Loucy (cell line): ENCODE results near the gene PEDS1.

Source experiments
- H2AFZ ChIP-seq: fragments of 200-600 bp; sonication (generic); 2 replicates; pipeline ENCODE4 v1.6.0; 2016; ENCODE audit warnings: antibody characterized with exemption, mild to moderate bottlenecking, low read length, moderate library complexity
- H3F3A ChIP-seq: fragments of 200-600 bp; 2 replicates; pipeline ENCODE4 v1.6.0; 2016; ENCODE audit warnings: antibody characterized with exemption, low read depth, mild to moderate bottlenecking
- H3K27me3 ChIP-seq: fragments of 200-600 bp; sonication (generic); 2 replicates; pipeline ENCODE4 v1.6.1; 2014; ENCODE audit warnings: low read length, mild to moderate bottlenecking; ENCODE audit not compliant: insufficient read depth, poor library complexity, severe bottlenecking
- H3K36me3 ChIP-seq: fragments of 200-600 bp; sonication (generic); 2 replicates; pipeline ENCODE4 v1.6.1; 2016; ENCODE audit warnings: low read length; ENCODE audit not compliant: insufficient read depth
- H3K4me1 ChIP-seq: fragments of 200-600 bp; sonication (generic); 2 replicates; pipeline ENCODE4 v1.5.1; 2014; ENCODE audit warnings: low read length, mild to moderate bottlenecking; ENCODE audit not compliant: insufficient read depth, poor library complexity, severe bottlenecking
- H3K4me2 ChIP-seq: fragments of 200-600 bp; sonication (generic); 2 replicates; pipeline ENCODE4 v1.6.0; 2014; ENCODE audit warnings: antibody characterized with exemption, low read length, low read depth, mild to moderate bottlenecking; ENCODE audit not compliant: poor library complexity, severe bottlenecking
- H3K4me3 ChIP-seq: fragments of 200-600 bp; sonication (generic); 2 replicates; pipeline ENCODE4 v1.5.1; 2014; ENCODE audit warnings: low read length, mild to moderate bottlenecking, mixed read lengths; ENCODE audit not compliant: poor library complexity, severe bottlenecking
- H3K79me2 ChIP-seq: fragments of 200-600 bp; sonication (generic); 2 replicates; pipeline ENCODE4 v1.6.1; 2014; ENCODE audit warnings: low read length; ENCODE audit not compliant: insufficient read depth
- H3K9ac ChIP-seq: fragments of 200-600 bp; sonication (generic); 2 replicates; pipeline ENCODE4 v1.6.0; 2014; ENCODE audit warnings: mild to moderate bottlenecking, low read depth, low read length, moderate library complexity; ENCODE audit not compliant: poor library complexity, severe bottlenecking
- H3K9me2 ChIP-seq: fragments of 200-600 bp; sonication (generic); replicated peaks from 2 replicates; pipeline ENCODE4 v1.6.1; 2016; ENCODE audit warnings: low read depth, low read length, mixed read lengths
- H3K9me3 ChIP-seq: fragments of 200-600 bp; sonication (generic); 2 replicates; pipeline ENCODE4 v1.6.1; 2014; ENCODE audit warnings: mild to moderate bottlenecking, antibody characterized with exemption, low read length, low read depth; ENCODE audit not compliant: insufficient read depth
- H4K20me1 ChIP-seq: fragments of 200-600 bp; sonication (generic); 2 replicates; pipeline ENCODE4 v1.6.0; 2014; ENCODE audit warnings: antibody characterized with exemption, low read length, mild to moderate bottlenecking; ENCODE audit not compliant: insufficient read depth, poor library complexity, severe bottlenecking
- CTCF ChIP-seq: fragments of 200-600 bp; sonication (generic); conservative IDR thresholded peaks from 2 replicates; pipeline ENCODE4 v1.5.1; 2014; ENCODE audit warnings: mild to moderate bottlenecking, antibody characterized with exemption, low read length
- EZH2phosphoT487 ChIP-seq: fragments of 200-600 bp; IDR thresholded peaks from 2 replicates; pipeline ENCODE4 v1.6.1; 2018; ENCODE audit warnings: antibody characterized with exemption, mild to moderate bottlenecking, moderate library complexity, borderline replicate concordance

PEDS1 gene

GRCh38 chr20:50170549-50171220, 17.2 kb upstream of the PEDS1 start:
- TF ChIP-seq CTCF = no peak
- no peak for TF ChIP-seq EZH2phosphoT487
- H3K9ac ChIP-seq = no peak overlapping the region

GRCh38 chr20:50169329-50169823, 15.9 kb upstream of the PEDS1 start:
- H3K4me1 ChIP-seq = peaks cover 10% of the 10 kb centered on the region
- no peak overlapping the region for H3K9ac ChIP-seq
- no peak overlapping the region for H3K4me2 ChIP-seq
- H4K20me1 ChIP-seq = no peaks in the 10 kb centered on the region
- H3K9me3 ChIP-seq = no peaks in the 10 kb centered on the region
- H3F3A ChIP-seq = no peaks in the 10 kb centered on the region
- no peak for TF ChIP-seq EZH2phosphoT487
- peak; percentile 93 for TF ChIP-seq CTCF
- H3K27me3 ChIP-seq = no peaks in the 10 kb centered on the region
- no peak overlapping the region for H3K4me3 ChIP-seq
- no peaks in the 10 kb centered on the region for H3K36me3 ChIP-seq
- no peaks in the 10 kb centered on the region for H3K9me2 ChIP-seq
- no peaks in the 10 kb centered on the region for H3K79me2 ChIP-seq
- H2AFZ ChIP-seq = no peak overlapping the region

More at GRCh38 chr20:50170549-50171220, 17.2 kb upstream of the PEDS1 start:
- H3K79me2 ChIP-seq = no peaks in the 10 kb centered on the region
- H3K36me3 ChIP-seq = no peaks in the 10 kb centered on the region
- no peaks in the 10 kb centered on the region for H3K9me2 ChIP-seq
- H3K4me1 ChIP-seq = peaks cover 8% of the 10 kb centered on the region
- no peaks in the 10 kb centered on the region for H3K9me3 ChIP-seq
- H3K27me3 ChIP-seq = no peaks in the 10 kb centered on the region
- H3K4me2 ChIP-seq = no peak overlapping the region
- H3K4me3 ChIP-seq = no peak overlapping the region
- H2AFZ ChIP-seq = no peak overlapping the region
- H4K20me1 ChIP-seq = no peaks in the 10 kb centered on the region
- H3F3A ChIP-seq = no peaks in the 10 kb centered on the region

- Histone ChIP-seq H3F3A (no peaks in the 10 kb centered on the region), H3K79me2 (no peaks in the 10 kb centered on the region), H3K9me2 (no peaks in the 10 kb centered on the region), H3K36me3 (no peaks in the 10 kb centered on the region), H2AFZ (peak overlapping the region; percentile 85), H3K4me3 (peak overlapping the region; percentile 62), H3K4me1 (peaks cover 10% of the 10 kb centered on the region), H3K27me3 (no peaks in the 10 kb centered on the region), H4K20me1 (no peaks in the 10 kb centered on the region), H3K9ac (peak overlapping the region; percentile 59), H3K9me3 (no peaks in the 10 kb centered on the region), H3K4me2 (peak overlapping the region; percentile 72)
- TF ChIP-seq CTCF (no peak), EZH2phosphoT487 (no peak)
Observed at GRCh38 chr20:50165684-50166554, 12.4 kb upstream of the PEDS1 start.
